Kidney (tissue), 14 donors: ENCODE results near the gene APOL2. TPM values are rescaled to one million over a fixed set of nuclear protein-coding genes. Genes with fewer than 3 reads are reported as not detected.

ENCODE experiments used
- DNase-seq, 5 donors: peaks; one replicate each; pipeline ENCODE4 v3.0.0-alpha.2; 2013 to 2020
- FAIRE-seq: peaks from 2 replicates; lab custom pipeline; 2012; peaks lifted over from hg19 to GRCh38; lab: Jason Lieb, UNC
- H3K27ac ChIP-seq, 2 donors: one replicate each; pipeline ENCODE4 v1.7.0; 2013; ENCODE audit warnings: low read depth in 2 of 2, low read length in 2 of 2, inconsistent platforms in 1 of 2
- H3K27me3 ChIP-seq: one replicate; pipeline ENCODE4 v1.7.1; 2013; ENCODE audit warnings: low read length, inconsistent platforms; ENCODE audit not compliant: control insufficient read depth, insufficient read depth
- H3K36me3 ChIP-seq, 3 donors: one replicate each; pipeline versions ENCODE4 v1.7.0 to v1.7.1; 2013; ENCODE audit warnings: low read length in 3 of 3, control low read depth in 1 of 3, inconsistent platforms in 1 of 3; ENCODE audit not compliant: insufficient read depth in 3 of 3, control insufficient read depth in 2 of 3
- H3K4me1 ChIP-seq, 3 donors: one replicate each; pipeline versions ENCODE4 v1.7.0 to v1.7.1; 2013; ENCODE audit warnings: low read length in 3 of 3, inconsistent platforms in 1 of 3, low read depth in 1 of 3; ENCODE audit not compliant: control insufficient read depth in 2 of 3, insufficient read depth in 2 of 3
- H3K4me3 ChIP-seq, 3 donors: one replicate each; pipeline versions ENCODE4 v1.7.0 to v1.8.1; 2013; ENCODE audit warnings: low read length in 3 of 3, control low read depth in 1 of 3, inconsistent platforms in 1 of 3
- H3K9ac ChIP-seq, 3 donors: one replicate each; pipeline versions ENCODE4 v1.7.0 to v1.7.1; 2013; ENCODE audit warnings: low read length in 3 of 3, control low read depth in 1 of 3, inconsistent platforms in 1 of 3
- H3K9me3 ChIP-seq, 3 donors: one replicate each; pipeline versions ENCODE4 v1.7.0 to v1.7.1; 2013; ENCODE audit warnings: low read length in 3 of 3, control low read depth in 1 of 3, inconsistent platforms in 1 of 3; ENCODE audit not compliant: control insufficient read depth in 2 of 3, insufficient read depth in 1 of 3
- intact Hi-C: fragments of 100-400 bp; cut with DNase I; formaldehyde crosslinking; loops from one replicate; pipeline ENCODE4 v1.11.1; 2022
- microRNA-seq: library from miRNA; unstranded; fragments of <30 nt; microRNA quantifications from one replicate; pipeline ENCODE4 v1.2.0, GENCODE V29; 2020
- polyA plus RNA-seq: library from polyadenylated mRNA; stranded (reverse); fragments of 350-450 nt; fragmentation: Illumina TruSeq; extraction: RNeasy Lipid Tissue Mini Kit (QIAGEN cat#74804); gene quantifications from one replicate; pipeline ENCODE4 v1.2.3, GENCODE V29; 2014; ENCODE audit warnings: low read depth, low replicate concordance; ENCODE audit not compliant: insufficient read depth
- total RNA-seq: library from RNA; stranded (reverse); fragmentation: NEBNext Ultra II Directional; extraction: Animal tissue kit (Norgen Biotek cat#: 25700); gene quantifications from one replicate; pipeline ENCODE4 v1.2.1, GENCODE V29; 2021
- TF ChIP-seq, protein P1 (sequence below): IDR thresholded peaks from 3 replicates; pipeline ENCODE4 v1.5.1; 2012; ENCODE audit warnings: mild to moderate bottlenecking, moderate library complexity, borderline replicate concordance; ENCODE audit not compliant: insufficient read depth; ENCODE audit errors: extremely low read depth
- donor health status: control.
- donor health status: control.
- donor health status: control.
- donor health status: control.
- donor health status: control.
- donor health status: DM: yes; HTN: yes; CAD: no.
- donor health status: Normal renal cell carcinoma (clear cell type).

APOL2 gene
- total and polyA plus RNA-seq, 2 donors from 2014 or later: 34.8 to 48.8 TPM

DNA sequence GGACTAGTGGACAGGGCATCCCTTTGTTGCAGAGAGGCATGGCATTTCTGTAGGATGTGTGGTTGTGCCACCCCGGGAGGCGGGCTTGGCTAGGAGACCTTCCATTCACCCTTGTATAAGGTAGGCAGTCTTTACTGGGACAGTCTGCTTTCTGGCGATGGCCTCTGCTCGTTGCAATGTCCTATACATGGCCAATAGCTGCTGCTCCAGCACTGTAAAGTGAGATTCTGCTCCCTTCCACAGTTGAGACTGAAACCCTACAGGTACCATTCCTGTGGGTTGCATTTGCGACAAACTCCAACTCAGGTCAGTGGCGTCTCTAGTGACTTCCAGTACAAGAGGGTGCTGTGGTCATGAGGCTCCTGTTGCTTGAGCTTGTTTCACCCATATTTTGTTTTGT, 58.4 kb downstream of the APOL2 start:
- no peak overlapping the region for H3K9ac ChIP-seq
- no peak for FAIRE-seq
- H3K27me3 ChIP-seq: no peaks in the 10 kb centered on the region
- H3K4me3 ChIP-seq: no peak overlapping the region
- no peak overlapping the region for H3K27ac ChIP-seq
- no peaks in the 10 kb centered on the region for H3K36me3 ChIP-seq
- no peak for DNase-seq
- TF ChIP-seq, protein P1, sequence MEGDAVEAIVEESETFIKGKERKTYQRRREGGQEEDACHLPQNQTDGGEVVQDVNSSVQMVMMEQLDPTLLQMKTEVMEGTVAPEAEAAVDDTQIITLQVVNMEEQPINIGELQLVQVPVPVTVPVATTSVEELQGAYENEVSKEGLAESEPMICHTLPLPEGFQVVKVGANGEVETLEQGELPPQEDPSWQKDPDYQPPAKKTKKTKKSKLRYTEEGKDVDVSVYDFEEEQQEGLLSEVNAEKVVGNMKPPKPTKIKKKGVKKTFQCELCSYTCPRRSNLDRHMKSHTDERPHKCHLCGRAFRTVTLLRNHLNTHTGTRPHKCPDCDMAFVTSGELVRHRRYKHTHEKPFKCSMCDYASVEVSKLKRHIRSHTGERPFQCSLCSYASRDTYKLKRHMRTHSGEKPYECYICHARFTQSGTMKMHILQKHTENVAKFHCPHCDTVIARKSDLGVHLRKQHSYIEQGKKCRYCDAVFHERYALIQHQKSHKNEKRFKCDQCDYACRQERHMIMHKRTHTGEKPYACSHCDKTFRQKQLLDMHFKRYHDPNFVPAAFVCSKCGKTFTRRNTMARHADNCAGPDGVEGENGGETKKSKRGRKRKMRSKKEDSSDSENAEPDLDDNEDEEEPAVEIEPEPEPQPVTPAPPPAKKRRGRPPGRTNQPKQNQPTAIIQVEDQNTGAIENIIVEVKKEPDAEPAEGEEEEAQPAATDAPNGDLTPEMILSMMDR: no peak
- intact Hi-C loops: no loop called here
- H3K9me3 ChIP-seq: no peaks in the 10 kb centered on the region
- no peaks in the 10 kb centered on the region for H3K4me1 ChIP-seq

DNA sequence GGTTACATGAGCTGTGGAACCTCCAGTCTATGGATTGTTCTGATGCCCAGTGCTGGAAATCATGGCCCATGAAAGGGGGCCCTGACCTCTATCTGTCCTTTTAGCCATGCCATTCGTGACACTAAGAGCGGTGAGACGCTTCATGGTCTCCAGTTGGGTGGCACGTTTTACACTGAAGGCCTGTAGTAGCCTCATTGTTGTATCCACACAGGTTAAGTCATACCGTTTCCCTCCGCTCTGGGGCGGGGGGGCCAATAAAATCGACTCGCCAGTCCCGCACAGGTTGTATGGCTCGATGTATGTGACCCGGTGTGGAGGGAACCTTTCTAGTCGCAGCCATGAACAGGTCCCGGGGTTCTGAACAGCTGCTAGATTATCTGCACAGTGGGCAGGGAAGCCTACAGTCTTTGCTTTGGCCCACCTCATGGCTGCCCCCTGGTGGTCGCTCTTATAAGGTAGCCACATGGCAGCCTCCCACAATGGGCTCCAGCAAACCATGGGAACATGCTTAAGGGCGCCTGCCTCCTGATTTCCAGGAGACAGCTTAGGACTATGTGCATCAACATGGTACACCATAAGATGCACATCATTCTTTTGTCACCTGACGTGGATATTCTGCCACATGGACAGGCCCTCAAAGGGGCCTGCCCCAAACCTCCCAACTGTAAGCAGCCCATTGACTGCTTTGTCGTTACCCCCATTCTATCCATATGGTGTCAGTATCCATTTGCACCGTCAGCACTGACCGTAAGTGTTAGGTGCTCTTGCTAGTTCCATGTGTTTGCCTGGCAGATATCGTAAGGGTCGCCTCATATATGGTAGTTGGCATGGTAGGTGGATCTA, 59.1 kb downstream of the APOL2 start:
- H3K27ac ChIP-seq: no peak overlapping the region
- H3K9me3 ChIP-seq: no peaks in the 10 kb centered on the region
- H3K9ac ChIP-seq: no peak overlapping the region
- peak; percentile 61 to 92 (median 80) for DNase-seq
- TF ChIP-seq, protein P1: peak; percentile 96
- no peak overlapping the region for H3K4me3 ChIP-seq
- H3K36me3 ChIP-seq: no peaks in the 10 kb centered on the region
- intact Hi-C loops: no loop called here
- H3K27me3 ChIP-seq: no peaks in the 10 kb centered on the region
- H3K4me1 ChIP-seq: no peaks in the 10 kb centered on the region
- no peak for FAIRE-seq

DNA sequence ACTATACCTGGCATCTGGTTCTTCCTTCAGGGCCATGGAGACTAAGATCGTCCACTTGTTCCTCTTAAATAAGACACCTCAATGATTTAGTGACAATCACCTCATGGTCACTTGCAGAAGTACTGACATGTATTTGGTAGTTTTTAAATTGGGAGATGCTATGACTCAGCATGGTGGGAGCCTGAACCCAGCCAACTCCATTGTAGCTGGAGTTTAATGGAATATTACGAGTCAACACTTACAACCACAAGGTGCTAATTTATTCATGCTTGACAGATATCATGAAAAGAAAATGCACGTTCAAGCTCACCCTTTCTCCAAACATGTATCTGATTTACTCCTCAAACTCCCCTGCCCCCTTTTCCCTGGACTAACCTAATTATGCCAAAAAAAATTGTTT, 62.2 kb downstream of the APOL2 start:
- Histone ChIP-seq H3K4me3 (no peak overlapping the region), H3K27ac (no peak overlapping the region), H3K27me3 (no peaks in the 10 kb centered on the region), H3K9ac (no peak overlapping the region), H3K9me3 (no peaks in the 10 kb centered on the region), H3K36me3 (no peaks in the 10 kb centered on the region), H3K4me1 (no peaks in the 10 kb centered on the region)
- DNase-seq (no peak), FAIRE-seq (no peak)
- intact Hi-C loops: no loop called here
- TF ChIP-seq, protein P1: no peak

Small RNAs within 50 kb of the gene (microRNA-seq; reads per million reads assigned to microRNA genes)
- not detected for gene MIR6819

Other genes with a start within 250 kb of the APOL2 start
- gene RBFOX2, start 210.7 kb downstream of the APOL2 start, total RNA-seq: 68.6 TPM
- 17.2 TPM for gene RBFOX2, start 210.7 kb downstream of the APOL2 start, polyA plus RNA-seq
- 43.7 TPM for gene APOL3, start 78.8 kb downstream of the APOL2 start, total RNA-seq
- gene APOL3, start 78.8 kb downstream of the APOL2 start, polyA plus RNA-seq: 25.1 TPM
- 8.7 TPM for gene APOL4, start 37.7 kb downstream of the APOL2 start, total RNA-seq
- 6.1 TPM for gene APOL4, start 37.7 kb downstream of the APOL2 start, polyA plus RNA-seq
- gene APOL1, start 13.6 kb upstream of the APOL2 start, total RNA-seq: 160 TPM
- gene APOL1, start 13.6 kb upstream of the APOL2 start, polyA plus RNA-seq: 51.8 TPM
- 655 TPM for gene MYH9, start 148.4 kb upstream of the APOL2 start, total RNA-seq
- gene MYH9, start 148.4 kb upstream of the APOL2 start, polyA plus RNA-seq: 85.2 TPM
- gene TXN2, start 242.1 kb upstream of the APOL2 start, total RNA-seq: 72.8 TPM
- gene TXN2, start 242.1 kb upstream of the APOL2 start, polyA plus RNA-seq: 194 TPM